ENCODE measurements around the gene AQP5. TPM values are rescaled to one million over a fixed set of nuclear protein-coding genes. Genes with fewer than 3 reads are reported as not detected.
A peak's percentile ranks its signal among the peaks of the same experiment; 100 is the strongest.

The AQP5 gene
- total RNA-seq, 4 donors from 2014 or later = not detected

- TF ChIP-seq, protein P1, sequence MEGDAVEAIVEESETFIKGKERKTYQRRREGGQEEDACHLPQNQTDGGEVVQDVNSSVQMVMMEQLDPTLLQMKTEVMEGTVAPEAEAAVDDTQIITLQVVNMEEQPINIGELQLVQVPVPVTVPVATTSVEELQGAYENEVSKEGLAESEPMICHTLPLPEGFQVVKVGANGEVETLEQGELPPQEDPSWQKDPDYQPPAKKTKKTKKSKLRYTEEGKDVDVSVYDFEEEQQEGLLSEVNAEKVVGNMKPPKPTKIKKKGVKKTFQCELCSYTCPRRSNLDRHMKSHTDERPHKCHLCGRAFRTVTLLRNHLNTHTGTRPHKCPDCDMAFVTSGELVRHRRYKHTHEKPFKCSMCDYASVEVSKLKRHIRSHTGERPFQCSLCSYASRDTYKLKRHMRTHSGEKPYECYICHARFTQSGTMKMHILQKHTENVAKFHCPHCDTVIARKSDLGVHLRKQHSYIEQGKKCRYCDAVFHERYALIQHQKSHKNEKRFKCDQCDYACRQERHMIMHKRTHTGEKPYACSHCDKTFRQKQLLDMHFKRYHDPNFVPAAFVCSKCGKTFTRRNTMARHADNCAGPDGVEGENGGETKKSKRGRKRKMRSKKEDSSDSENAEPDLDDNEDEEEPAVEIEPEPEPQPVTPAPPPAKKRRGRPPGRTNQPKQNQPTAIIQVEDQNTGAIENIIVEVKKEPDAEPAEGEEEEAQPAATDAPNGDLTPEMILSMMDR (IDR thresholded peaks at IDR 0.05) = no peak
- DNase-seq (ENCODE audit: low spot score) (no peak), ATAC-seq (ENCODE audit: low FRiP score) (no peak)
Observed at GRCh38 chr12:49924628-49925246, 36.9 kb upstream of the AQP5 start.

DNA sequence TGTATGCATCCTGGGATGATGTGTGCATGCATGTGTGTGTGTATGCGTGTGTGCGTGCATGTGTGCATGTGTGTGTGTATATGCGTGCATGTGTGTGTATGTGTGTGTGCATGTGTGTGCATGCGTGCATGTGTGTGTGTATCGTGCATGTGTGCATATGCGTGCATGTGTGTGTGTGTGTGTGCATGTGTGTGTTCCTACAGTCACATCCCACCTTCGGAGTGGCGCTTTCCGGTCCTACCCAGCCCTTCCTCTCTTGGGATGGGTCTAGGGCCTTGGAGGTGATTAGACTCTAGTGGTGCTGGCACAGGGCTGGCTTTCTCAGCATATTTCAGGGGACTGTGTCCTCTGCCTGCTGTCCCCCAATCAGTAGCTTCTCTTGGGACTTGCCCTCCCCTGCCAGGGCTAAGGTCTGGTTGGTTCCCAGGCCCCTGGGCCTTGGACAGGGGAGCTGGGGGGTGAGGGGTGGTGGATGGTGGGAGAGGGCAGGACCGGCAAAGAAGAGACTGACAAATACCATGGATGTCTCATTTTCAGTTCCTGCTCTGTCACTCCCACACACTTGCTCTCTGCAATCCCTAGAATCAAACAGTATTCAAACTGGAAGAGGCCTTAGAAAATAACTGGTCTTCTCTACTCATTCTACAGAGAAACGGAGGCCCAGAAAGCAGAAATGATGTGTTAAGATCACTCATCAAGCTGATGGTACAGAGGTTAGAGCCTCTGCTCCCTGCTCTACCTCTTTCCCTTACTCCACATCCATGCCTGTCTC, 36.1 kb upstream of the AQP5 start:
- DNase-seq (ENCODE audit: low spot score) (no peak), ATAC-seq (ENCODE audit: low FRiP score) (no peak)
- TF ChIP-seq, protein P1 (IDR thresholded peaks at IDR 0.05) = no peak

- DNase-seq (ENCODE audit: low spot score) (no peak), ATAC-seq (ENCODE audit: low FRiP score) (no peak)
- TF ChIP-seq, protein P1 (IDR thresholded peaks at IDR 0.05) = no peak
Observed at GRCh38 chr12:49928471-49928870, 33.2 kb upstream of the AQP5 start.

DNA sequence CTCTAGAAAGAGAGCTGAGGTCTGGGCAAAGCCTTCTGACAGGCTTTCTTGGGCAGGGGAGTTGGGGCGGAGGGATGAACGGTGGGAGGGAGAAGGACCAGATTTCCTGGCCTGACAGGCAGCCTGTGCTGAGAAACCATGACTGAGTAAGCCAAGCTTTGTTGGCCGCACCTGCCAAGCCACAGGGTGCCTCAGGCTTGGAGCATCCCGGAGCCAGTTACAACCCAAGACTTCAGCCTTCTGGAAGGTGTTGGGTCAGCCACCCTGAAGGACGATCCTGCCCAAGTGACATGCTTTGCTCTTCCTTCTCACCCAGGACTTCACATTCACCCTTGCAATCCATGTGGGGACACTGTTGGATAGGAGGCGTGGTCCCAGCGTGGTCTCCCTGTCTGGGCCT, 32.1 kb upstream of the AQP5 start:
- ATAC-seq (ENCODE audit: low FRiP score) (no peak), DNase-seq (ENCODE audit: low spot score) (no peak)
- TF ChIP-seq, protein P1 (IDR thresholded peaks at IDR 0.05) = no peak

DNA sequence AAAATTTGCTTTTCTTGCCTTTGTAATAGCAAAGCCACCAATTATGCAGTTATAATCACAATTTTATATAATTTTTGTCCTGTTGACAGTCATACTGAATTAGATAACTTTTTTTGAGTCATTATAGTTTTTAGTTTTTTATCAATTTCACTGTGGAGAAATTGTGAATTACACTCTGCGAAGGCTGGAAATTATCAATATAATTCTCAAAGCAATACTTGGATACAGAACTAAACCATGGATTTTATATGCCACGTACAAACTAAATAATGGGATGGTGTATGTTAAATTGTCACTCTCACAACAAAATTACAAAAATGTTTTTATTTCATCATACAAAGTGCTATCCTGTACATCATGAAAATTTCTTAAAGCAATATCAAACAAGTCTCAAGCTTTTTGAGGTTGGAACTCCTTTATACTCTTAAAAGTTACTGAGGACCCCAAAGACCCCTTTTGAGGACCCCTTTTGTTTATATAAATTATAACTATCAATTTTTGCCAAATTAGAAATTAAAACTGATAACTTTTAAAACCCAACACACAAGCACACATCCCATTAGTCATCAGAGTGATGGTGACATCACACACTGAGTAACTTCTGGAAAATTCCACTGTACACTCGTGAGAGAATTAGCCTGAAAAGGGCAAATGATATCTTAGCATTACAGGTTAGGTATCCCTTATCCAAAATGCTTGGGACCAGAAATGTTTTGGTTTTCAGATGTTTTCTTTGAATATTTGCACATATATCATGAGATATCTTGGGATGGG, 31.0 kb upstream of the AQP5 start:
- ATAC-seq (ENCODE audit: low FRiP score) (peak; percentile 71), DNase-seq (ENCODE audit: low spot score) (no peak)
- TF ChIP-seq, protein P1 (IDR thresholded peaks at IDR 0.05) = no peak

GRCh38 chr12:49932023-49932422, 29.6 kb upstream of the AQP5 start:
- DNase-seq (ENCODE audit: low spot score) (no peak), ATAC-seq (ENCODE audit: low FRiP score) (no peak)
- TF ChIP-seq, protein P1 (IDR thresholded peaks at IDR 0.05) = no peak
